Measurements from ENCODE around the gene ARF1.

DNA sequence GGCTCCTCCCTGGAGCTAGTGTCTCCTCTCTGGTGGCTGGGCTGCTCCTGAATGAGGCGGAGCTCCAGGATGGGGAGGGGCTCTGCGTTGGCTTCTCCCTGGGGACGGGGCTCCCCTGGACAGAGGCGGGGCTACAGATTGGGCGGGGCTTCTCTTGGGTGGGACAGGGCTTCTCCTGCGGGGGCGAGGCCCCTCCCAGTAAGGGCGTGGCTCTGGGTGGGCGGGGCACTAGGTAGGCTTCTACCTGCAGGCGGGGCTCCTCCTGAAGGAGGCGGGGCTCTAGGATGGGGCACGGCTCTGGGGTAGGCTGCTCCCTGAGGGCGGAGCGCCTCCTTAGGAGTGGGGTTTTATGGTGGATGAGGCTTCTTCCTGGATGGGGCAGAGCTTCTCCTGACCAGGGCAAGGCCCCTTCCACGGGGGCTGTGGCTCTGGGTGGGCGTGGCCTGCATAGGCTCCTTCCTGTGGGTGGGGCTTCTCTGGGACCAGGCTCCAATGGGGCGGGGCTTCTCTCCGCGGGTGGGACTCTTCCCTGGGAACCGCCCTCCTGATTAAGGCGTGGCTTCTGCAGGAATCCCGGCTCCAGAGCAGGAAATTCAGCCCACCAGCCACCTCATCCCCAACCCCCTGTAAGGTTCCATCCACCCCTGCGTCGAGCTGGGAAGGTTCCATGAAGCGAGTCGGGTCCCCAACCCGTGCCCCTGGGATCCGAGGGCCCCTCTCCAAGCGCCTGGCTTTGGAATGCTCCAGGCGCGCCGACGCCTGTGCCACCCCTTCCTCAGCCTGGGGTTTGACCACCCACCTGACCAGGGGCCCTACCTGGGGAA lies 22.7 kb upstream of the ARF1 start:
- TF ChIP-seq, protein P1, sequence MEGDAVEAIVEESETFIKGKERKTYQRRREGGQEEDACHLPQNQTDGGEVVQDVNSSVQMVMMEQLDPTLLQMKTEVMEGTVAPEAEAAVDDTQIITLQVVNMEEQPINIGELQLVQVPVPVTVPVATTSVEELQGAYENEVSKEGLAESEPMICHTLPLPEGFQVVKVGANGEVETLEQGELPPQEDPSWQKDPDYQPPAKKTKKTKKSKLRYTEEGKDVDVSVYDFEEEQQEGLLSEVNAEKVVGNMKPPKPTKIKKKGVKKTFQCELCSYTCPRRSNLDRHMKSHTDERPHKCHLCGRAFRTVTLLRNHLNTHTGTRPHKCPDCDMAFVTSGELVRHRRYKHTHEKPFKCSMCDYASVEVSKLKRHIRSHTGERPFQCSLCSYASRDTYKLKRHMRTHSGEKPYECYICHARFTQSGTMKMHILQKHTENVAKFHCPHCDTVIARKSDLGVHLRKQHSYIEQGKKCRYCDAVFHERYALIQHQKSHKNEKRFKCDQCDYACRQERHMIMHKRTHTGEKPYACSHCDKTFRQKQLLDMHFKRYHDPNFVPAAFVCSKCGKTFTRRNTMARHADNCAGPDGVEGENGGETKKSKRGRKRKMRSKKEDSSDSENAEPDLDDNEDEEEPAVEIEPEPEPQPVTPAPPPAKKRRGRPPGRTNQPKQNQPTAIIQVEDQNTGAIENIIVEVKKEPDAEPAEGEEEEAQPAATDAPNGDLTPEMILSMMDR (optimal IDR thresholded peaks at IDR 0.05 in 1 of 3, IDR thresholded peaks at IDR 0.05 in 1 of 3, conservative IDR thresholded peaks at IDR 0.05 in 1 of 3; ENCODE audit: extremely low read depth in 1 of 3, insufficient read depth in 2 of 3, low read length in 3 of 3): no peak
- no peak for TF ChIP-seq EZH2 (IDR thresholded peaks at IDR 0.05; ENCODE audit: low read length)

Data from keratinocyte (primary cell).